ENCODE measurements around the gene CUL4A.

DNA sequence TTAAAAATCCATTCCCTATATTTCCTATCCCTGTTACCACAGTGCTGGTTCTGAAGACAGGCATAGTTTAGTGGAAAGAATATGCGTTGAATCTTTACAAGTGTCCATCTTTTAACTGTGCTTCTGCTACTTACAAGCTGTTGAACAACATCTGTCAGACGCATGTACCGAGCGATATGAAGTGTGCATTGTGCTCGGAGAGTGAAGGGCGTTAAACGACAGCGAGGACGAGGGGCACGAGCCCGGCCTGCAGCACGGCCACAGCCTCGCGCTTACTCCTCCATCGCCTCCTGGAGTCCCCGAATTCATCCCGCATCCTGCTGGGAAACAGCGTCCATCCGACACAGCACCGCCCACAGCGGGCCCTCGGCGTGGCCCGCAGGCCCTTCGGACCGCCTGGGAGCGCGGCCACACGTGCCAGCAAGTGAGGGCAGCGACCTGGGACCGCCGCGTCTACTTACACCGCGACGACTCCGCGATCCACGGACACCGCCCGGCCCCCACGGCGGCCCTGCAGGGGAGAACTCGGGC lies 1.5 kb upstream of the CUL4A start:
- TF ChIP-seq, protein P1, sequence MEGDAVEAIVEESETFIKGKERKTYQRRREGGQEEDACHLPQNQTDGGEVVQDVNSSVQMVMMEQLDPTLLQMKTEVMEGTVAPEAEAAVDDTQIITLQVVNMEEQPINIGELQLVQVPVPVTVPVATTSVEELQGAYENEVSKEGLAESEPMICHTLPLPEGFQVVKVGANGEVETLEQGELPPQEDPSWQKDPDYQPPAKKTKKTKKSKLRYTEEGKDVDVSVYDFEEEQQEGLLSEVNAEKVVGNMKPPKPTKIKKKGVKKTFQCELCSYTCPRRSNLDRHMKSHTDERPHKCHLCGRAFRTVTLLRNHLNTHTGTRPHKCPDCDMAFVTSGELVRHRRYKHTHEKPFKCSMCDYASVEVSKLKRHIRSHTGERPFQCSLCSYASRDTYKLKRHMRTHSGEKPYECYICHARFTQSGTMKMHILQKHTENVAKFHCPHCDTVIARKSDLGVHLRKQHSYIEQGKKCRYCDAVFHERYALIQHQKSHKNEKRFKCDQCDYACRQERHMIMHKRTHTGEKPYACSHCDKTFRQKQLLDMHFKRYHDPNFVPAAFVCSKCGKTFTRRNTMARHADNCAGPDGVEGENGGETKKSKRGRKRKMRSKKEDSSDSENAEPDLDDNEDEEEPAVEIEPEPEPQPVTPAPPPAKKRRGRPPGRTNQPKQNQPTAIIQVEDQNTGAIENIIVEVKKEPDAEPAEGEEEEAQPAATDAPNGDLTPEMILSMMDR (IDR thresholded peaks at IDR 0.05): no peak
- TF ChIP-seq EP300 (IDR thresholded peaks at IDR 0.05): no peak
